Dendritic cell treated with granulocyte-macrophage colony-stimulating factor and Interleukin-4, amounts not matched to agents 40 ng/mL and 50 ng/mL, for 4 days (primary cell): Measurements from ENCODE around the gene HLF.

ENCODE experiments used
- H3K27ac Mint-ChIP-seq: one replicate; pipeline ENCODE4 v1.8.0; 2022; ENCODE audit warnings: mild to moderate bottlenecking, mixed read lengths
- H3K27me3 Mint-ChIP-seq: one replicate; pipeline ENCODE4 v1.8.0; 2022; ENCODE audit warnings: mild to moderate bottlenecking, mixed read lengths
- H3K36me3 Mint-ChIP-seq: one replicate; pipeline ENCODE4 v1.8.0; 2022; ENCODE audit warnings: low read depth, mixed read lengths
- H3K4me1 Mint-ChIP-seq: one replicate; pipeline ENCODE4 v1.8.0; 2022; ENCODE audit warnings: low read depth, mixed read lengths
- H3K4me3 Mint-ChIP-seq: one replicate; pipeline ENCODE4 v1.8.0; 2022; ENCODE audit warnings: mild to moderate bottlenecking, moderate library complexity, mixed read lengths
- H3K9me3 Mint-ChIP-seq: one replicate; pipeline ENCODE4 v1.8.0; 2022; ENCODE audit warnings: mixed read lengths
- intact Hi-C: fragments of 100-400 bp; cut with micrococcal nuclease; formaldehyde crosslinking; loops from one replicate; pipeline ENCODE4 v1.15.0; 2022

HLF gene, protein sequence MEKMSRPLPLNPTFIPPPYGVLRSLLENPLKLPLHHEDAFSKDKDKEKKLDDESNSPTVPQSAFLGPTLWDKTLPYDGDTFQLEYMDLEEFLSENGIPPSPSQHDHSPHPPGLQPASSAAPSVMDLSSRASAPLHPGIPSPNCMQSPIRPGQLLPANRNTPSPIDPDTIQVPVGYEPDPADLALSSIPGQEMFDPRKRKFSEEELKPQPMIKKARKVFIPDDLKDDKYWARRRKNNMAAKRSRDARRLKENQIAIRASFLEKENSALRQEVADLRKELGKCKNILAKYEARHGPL

DNA sequence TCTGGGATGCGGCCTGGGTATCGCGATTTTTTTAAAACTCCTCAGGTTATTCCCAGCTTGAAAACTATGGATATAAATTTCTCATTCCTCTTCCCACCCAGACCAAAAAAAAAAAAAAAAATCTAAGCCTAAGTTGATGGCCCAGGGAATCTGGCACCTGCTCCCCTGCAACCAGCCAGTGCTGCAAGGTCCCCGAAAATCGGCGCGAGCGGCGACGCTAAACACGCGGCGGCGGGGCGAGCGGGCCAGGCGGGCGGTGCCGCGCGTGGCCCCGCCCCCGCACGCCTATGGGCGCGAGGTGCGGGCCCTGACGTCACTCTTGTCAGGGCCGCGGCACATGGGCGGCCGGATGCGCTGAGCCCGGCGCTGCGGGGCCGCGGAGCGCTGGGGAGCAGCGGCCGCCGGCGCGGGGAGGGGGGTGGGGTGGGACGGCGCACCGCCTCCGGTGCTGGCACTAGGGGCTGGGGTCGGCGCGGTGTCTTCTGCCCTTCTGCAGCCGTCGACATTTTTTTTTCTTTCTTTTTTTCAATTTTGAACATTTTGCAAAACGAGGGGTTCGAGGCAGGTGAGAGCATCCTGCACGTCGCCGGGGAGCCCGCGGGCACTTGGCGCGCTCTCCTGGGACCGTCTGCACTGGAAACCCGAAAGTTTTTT is at the start of gene HLF:
TSS of gene HLF (plus strand) at position 316 of the 654 bp plus-strand sequence. CDS start 525 bp downstream, outside the sequence.
- Mint-ChIP-seq H3K4me3 (peak within 1 kb of the TSS; percentile 65), H3K36me3 (no peaks in the 10 kb centered on the region), H3K4me1 (peaks cover 26% of the 10 kb centered on the region), H3K27ac (peak within 1 kb of the TSS; percentile 48), H3K27me3 (peaks cover 83% of the 10 kb centered on the region), H3K9me3 (peaks cover 8% of the 10 kb centered on the region)
- intact Hi-C loops: loop anchor here (2.0 kb wide), 1 partner anchor 26 kb away; no protein-coding TSS in a partner anchor

DNA sequence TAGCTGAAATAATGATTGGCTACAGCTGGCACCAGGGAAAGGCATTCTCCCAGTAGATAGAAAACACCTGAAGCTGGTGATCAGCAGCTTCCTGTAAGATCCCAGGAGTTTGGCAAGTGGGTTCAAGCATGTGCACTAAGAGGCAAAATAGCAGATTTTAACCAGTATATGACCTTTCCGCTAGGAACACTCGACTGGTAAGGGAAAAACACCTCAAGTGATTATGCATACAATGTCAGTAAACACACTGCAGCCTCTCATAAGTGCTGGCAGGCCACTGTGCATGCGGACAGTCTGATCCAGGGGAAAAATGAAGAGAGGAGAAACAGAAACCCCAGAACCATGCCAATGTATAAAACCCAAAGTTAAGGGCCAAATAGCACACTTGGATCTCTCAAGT is 49.0 kb upstream of the HLF start:
- no peak overlapping the region for H3K27ac Mint-ChIP-seq
- H3K9me3 Mint-ChIP-seq: no peaks in the 10 kb centered on the region
- peaks cover 6% of the 10 kb centered on the region for H3K4me1 Mint-ChIP-seq
- intact Hi-C loops: no loop called here
- H3K27me3 Mint-ChIP-seq: no peaks in the 10 kb centered on the region
- no peaks in the 10 kb centered on the region for H3K36me3 Mint-ChIP-seq
- H3K4me3 Mint-ChIP-seq: no peak overlapping the region

DNA sequence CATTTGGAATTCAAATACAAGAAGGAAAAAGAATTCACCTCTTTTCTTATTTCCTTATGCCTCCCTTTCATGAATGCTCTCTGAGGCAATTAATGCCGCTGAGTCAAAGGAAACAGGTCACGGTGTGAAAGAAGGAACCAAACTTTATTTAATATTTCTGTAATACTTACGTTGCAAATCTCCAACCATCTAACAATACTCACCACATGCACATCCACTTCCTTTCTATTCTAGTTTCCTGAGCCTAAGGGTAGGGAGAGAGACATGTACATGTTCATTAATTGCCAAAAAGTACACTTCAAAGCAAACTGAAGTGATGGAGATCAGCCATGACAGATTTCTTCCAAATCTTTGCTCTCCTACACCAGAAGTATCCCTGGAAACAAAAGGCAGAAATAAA is 47.9 kb upstream of the HLF start:
- Mint-ChIP-seq H3K9me3 (no peaks in the 10 kb centered on the region), H3K4me1 (peaks cover 6% of the 10 kb centered on the region), H3K4me3 (no peak overlapping the region), H3K27ac (no peak overlapping the region), H3K27me3 (no peaks in the 10 kb centered on the region), H3K36me3 (no peaks in the 10 kb centered on the region)
- intact Hi-C loops: no loop called here

GRCh38 chr17:55219459-55219858 is 45.3 kb upstream of the HLF start:
- Mint-ChIP-seq H3K4me3 (no peak overlapping the region), H3K27ac (no peak overlapping the region), H3K4me1 (peaks cover 6% of the 10 kb centered on the region), H3K9me3 (no peaks in the 10 kb centered on the region), H3K36me3 (no peaks in the 10 kb centered on the region), H3K27me3 (no peaks in the 10 kb centered on the region)
- intact Hi-C loops: no loop called here

GRCh38 chr17:55219934-55220333 is 44.8 kb upstream of the HLF start:
- Mint-ChIP-seq H3K27me3 (no peaks in the 10 kb centered on the region), H3K36me3 (no peaks in the 10 kb centered on the region), H3K4me3 (no peak overlapping the region), H3K4me1 (peaks cover 6% of the 10 kb centered on the region), H3K9me3 (no peaks in the 10 kb centered on the region), H3K27ac (no peak overlapping the region)
- intact Hi-C loops: no loop called here

- intact Hi-C loops: no loop called here
- H3K4me3 Mint-ChIP-seq: no peak overlapping the region
- peaks cover 6% of the 10 kb centered on the region for H3K4me1 Mint-ChIP-seq
- no peaks in the 10 kb centered on the region for H3K27me3 Mint-ChIP-seq
- no peak overlapping the region for H3K27ac Mint-ChIP-seq
- no peaks in the 10 kb centered on the region for H3K9me3 Mint-ChIP-seq
- H3K36me3 Mint-ChIP-seq: no peaks in the 10 kb centered on the region
Observed at GRCh38 chr17:55223524-55223923, 41.2 kb upstream of the HLF start.

- intact Hi-C loops: no loop called here
- H3K4me1 Mint-ChIP-seq: no peaks in the 10 kb centered on the region
- H3K9me3 Mint-ChIP-seq: no peaks in the 10 kb centered on the region
- H3K27me3 Mint-ChIP-seq: no peaks in the 10 kb centered on the region
- H3K36me3 Mint-ChIP-seq: no peaks in the 10 kb centered on the region
- H3K4me3 Mint-ChIP-seq: no peak overlapping the region
- H3K27ac Mint-ChIP-seq: no peak overlapping the region
Observed at GRCh38 chr17:55224746-55225145, 40.0 kb upstream of the HLF start.

DNA sequence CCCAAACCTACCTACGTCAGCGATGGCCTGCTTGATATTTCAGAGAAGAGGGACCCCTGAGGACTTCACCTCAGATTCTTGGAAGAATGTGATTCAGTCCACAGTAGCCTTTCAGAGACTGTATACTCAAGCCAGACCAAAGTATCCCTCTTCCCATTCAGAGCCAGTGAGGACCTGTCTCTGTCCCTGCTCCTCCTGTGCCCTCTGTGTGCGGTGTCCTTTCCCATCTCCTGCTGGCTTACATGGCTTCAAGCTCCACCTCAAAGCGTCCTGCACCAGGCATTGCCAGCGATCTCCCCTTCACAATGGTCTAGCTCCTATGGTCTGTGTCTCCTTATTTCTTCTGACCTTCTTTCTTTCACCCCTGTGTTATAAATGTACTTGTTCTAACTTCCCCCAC is 39.5 kb upstream of the HLF start:
- no peaks in the 10 kb centered on the region for H3K4me1 Mint-ChIP-seq
- H3K36me3 Mint-ChIP-seq: no peaks in the 10 kb centered on the region
- H3K27me3 Mint-ChIP-seq: no peaks in the 10 kb centered on the region
- no peak overlapping the region for H3K27ac Mint-ChIP-seq
- no peaks in the 10 kb centered on the region for H3K9me3 Mint-ChIP-seq
- H3K4me3 Mint-ChIP-seq: no peak overlapping the region
- intact Hi-C loops: no loop called here

DNA sequence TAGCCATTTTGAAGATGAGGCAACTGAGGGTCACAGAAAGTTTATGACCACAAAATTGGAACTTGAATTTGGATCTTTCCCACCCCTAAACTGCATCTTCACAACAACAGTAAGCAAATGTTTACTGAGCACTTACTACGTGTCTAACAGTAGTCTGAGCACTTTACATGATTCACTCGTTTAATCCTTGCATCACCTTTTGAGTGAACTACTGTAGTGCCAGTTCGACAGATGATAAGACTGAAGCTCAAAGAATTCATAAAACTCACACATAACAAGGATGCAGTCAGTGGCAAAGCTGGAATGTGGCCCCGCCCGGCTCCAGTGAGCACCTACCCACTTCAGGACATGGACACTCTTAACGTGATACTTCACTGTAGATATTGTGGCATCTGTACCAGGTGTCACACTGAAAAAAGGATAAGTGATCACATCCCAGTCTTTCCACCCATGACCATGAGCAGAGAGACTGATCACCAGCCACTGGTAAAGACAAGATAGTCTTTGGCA is 36.0 kb upstream of the HLF start:
- Mint-ChIP-seq H3K4me3 (no peak overlapping the region), H3K9me3 (no peaks in the 10 kb centered on the region), H3K27me3 (no peaks in the 10 kb centered on the region), H3K27ac (no peak overlapping the region), H3K36me3 (no peaks in the 10 kb centered on the region), H3K4me1 (no peaks in the 10 kb centered on the region)
- intact Hi-C loops: no loop called here

DNA sequence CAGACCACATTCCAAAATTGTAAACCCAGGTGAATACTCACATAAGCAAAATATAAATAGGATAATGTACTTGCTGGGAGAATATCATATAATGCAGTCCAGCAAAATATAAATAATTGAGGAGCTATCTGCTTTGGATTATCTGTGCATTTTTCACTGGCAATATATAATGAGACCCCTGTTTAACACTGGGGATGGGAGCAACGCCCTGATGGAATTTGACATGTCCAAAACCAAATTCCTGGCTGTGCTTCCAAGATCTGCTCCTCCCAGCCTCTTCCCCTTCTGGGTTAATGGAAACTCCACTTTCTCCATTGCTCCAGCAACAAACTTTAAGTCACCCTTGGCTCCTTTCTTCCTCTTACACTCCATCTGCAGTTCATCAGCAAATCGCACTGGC is 35.5 kb upstream of the HLF start:
- no peaks in the 10 kb centered on the region for H3K9me3 Mint-ChIP-seq
- H3K4me1 Mint-ChIP-seq: no peaks in the 10 kb centered on the region
- H3K4me3 Mint-ChIP-seq: no peak overlapping the region
- no peaks in the 10 kb centered on the region for H3K27me3 Mint-ChIP-seq
- intact Hi-C loops: no loop called here
- no peak overlapping the region for H3K27ac Mint-ChIP-seq
- H3K36me3 Mint-ChIP-seq: no peaks in the 10 kb centered on the region

DNA sequence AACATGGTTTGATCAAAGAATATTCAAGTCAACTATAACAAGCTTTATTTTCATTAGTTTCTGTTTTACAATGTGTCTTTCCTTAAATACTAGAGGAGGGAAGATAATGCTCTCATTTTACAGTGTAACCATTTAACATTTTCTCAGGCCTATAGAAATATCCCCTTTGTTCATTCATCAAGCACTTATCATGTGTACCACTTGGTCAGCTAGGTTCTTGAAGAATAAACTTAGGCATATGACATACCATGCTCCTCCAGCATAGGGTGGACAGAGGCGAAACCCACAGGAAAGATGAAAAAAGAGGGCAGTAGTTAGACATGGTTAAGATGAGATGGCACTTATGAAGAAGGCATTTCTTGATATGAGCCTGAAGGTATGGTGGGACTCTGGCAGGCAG is 34.0 kb upstream of the HLF start:
- no peaks in the 10 kb centered on the region for H3K4me1 Mint-ChIP-seq
- no peaks in the 10 kb centered on the region for H3K27me3 Mint-ChIP-seq
- intact Hi-C loops: no loop called here
- no peaks in the 10 kb centered on the region for H3K9me3 Mint-ChIP-seq
- no peak overlapping the region for H3K4me3 Mint-ChIP-seq
- no peaks in the 10 kb centered on the region for H3K36me3 Mint-ChIP-seq
- H3K27ac Mint-ChIP-seq: no peak overlapping the region

GRCh38 chr17:55233840-55234239 is 30.9 kb upstream of the HLF start:
- Mint-ChIP-seq H3K9me3 (no peaks in the 10 kb centered on the region), H3K4me1 (peaks cover 9% of the 10 kb centered on the region), H3K4me3 (no peak overlapping the region), H3K27me3 (peaks cover 16% of the 10 kb centered on the region), H3K27ac (no peak overlapping the region), H3K36me3 (no peaks in the 10 kb centered on the region)
- intact Hi-C loops: no loop called here

DNA sequence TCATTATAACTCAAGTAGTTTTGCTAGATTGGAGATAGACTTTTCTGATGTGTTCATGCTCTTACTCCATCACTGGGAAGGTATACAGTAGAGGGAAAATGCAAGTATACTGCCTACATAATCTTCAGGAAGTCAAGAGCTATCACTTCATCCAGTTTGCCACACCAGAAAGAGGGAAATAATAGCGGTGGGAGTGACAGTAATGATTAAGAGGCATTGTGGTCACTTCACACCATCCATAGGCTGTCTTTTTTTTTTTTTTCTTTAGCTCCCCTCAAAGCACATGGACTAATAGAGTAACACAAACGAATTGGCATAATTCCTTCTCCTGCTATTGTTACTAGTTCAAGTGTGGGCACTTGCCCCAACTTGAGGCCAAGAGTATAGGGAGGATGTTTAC is 28.4 kb upstream of the HLF start:
- no peak overlapping the region for H3K27ac Mint-ChIP-seq
- H3K9me3 Mint-ChIP-seq: no peaks in the 10 kb centered on the region
- no peak overlapping the region for H3K4me3 Mint-ChIP-seq
- intact Hi-C loops: no loop called here
- H3K4me1 Mint-ChIP-seq: peaks cover 14% of the 10 kb centered on the region
- H3K27me3 Mint-ChIP-seq: peaks cover 27% of the 10 kb centered on the region
- no peaks in the 10 kb centered on the region for H3K36me3 Mint-ChIP-seq

- Mint-ChIP-seq H3K9me3 (peaks cover 6% of the 10 kb centered on the region), H3K27ac (no peak overlapping the region), H3K36me3 (no peaks in the 10 kb centered on the region), H3K4me1 (peaks cover 14% of the 10 kb centered on the region), H3K27me3 (peaks cover 27% of the 10 kb centered on the region), H3K4me3 (no peak overlapping the region)
- intact Hi-C loops: no loop called here
Observed at GRCh38 chr17:55237268-55237667, 27.5 kb upstream of the HLF start.
